NB4 (cell line): Measurements from ENCODE around the gene PXT1.

Experiments used
- DNase-seq: peaks from one replicate; pipeline ENCODE4 v3.0.0; 2010; ENCODE audit warnings: low read depth
- H3K4me3 ChIP-seq: one replicate; pipeline ENCODE4 v1.5.1; 2011; ENCODE audit warnings: mild to moderate bottlenecking, low read depth, low read length, moderate library complexity
- MYC ChIP-seq: IDR thresholded peaks from 2 replicates; pipeline ENCODE4 v1.6.1; 2011; ENCODE audit warnings: low read depth, low read length
- POLR2A ChIP-seq: IDR thresholded peaks from 2 replicates; pipeline ENCODE4 v1.6.1; 2011; ENCODE audit warnings: mild to moderate bottlenecking; ENCODE audit not compliant: insufficient read length; ENCODE audit errors: extremely low read depth
- TF ChIP-seq, protein P1 (sequence below): IDR thresholded peaks from 2 replicates; pipeline ENCODE4 v1.6.1; 2011; ENCODE audit warnings: low read depth, low read length
- TF ChIP-seq, protein P2 (sequence below): IDR thresholded peaks from one replicate; pipeline ENCODE4 v1.5.1; 2012; ENCODE audit warnings: low read depth, low read length

PXT1 gene

DNA sequence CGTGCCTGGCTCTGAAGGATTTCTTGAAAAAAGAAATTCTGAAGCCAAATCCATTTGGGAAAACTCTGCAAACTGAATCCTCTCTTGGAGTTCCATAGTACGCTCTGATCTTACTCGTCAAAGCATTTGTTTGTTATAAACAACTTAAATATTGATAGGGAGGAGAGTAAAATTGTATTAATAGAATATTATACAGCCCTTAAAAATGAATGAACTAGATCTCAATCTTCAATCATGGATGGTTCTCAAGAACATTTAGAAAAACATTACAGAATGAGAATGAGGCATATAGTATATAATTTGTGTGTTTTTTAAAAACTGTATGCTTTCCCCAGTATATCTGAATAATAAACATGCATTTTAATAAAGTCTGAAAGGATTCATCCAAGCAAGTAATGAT is 25.0 kb upstream of the PXT1 start:
- no peak for DNase-seq
- TF ChIP-seq MYC: no peak
- TF ChIP-seq, protein P1, sequence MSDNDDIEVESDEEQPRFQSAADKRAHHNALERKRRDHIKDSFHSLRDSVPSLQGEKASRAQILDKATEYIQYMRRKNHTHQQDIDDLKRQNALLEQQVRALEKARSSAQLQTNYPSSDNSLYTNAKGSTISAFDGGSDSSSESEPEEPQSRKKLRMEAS: no peak
- no peak for TF ChIP-seq POLR2A
- no peak overlapping the region for H3K4me3 ChIP-seq

DNA sequence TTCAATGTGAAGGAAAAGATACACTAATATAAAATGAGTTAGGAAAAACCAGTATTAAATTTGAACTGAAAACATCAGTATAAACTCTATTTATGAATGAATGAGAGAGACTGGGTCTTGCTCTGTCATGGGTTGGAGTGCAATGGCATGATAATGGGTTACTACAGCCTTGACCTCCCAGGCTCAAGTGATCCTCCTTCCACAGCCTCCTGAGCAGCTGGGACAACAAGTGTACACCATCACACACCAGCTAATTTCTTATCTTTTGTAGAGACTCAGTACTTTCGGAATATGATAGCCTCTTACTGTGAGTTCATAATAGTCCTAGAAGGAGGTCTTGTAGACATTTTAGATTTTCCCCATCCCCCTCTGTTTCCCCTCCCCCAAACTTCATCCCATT is 21.6 kb upstream of the PXT1 start:
- DNase-seq: no peak
- no peak overlapping the region for H3K4me3 ChIP-seq
- TF ChIP-seq POLR2A (no peak), MYC (no peak)
- TF ChIP-seq, protein P1: no peak
- TF ChIP-seq, protein P2, sequence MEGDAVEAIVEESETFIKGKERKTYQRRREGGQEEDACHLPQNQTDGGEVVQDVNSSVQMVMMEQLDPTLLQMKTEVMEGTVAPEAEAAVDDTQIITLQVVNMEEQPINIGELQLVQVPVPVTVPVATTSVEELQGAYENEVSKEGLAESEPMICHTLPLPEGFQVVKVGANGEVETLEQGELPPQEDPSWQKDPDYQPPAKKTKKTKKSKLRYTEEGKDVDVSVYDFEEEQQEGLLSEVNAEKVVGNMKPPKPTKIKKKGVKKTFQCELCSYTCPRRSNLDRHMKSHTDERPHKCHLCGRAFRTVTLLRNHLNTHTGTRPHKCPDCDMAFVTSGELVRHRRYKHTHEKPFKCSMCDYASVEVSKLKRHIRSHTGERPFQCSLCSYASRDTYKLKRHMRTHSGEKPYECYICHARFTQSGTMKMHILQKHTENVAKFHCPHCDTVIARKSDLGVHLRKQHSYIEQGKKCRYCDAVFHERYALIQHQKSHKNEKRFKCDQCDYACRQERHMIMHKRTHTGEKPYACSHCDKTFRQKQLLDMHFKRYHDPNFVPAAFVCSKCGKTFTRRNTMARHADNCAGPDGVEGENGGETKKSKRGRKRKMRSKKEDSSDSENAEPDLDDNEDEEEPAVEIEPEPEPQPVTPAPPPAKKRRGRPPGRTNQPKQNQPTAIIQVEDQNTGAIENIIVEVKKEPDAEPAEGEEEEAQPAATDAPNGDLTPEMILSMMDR: no peak

DNA sequence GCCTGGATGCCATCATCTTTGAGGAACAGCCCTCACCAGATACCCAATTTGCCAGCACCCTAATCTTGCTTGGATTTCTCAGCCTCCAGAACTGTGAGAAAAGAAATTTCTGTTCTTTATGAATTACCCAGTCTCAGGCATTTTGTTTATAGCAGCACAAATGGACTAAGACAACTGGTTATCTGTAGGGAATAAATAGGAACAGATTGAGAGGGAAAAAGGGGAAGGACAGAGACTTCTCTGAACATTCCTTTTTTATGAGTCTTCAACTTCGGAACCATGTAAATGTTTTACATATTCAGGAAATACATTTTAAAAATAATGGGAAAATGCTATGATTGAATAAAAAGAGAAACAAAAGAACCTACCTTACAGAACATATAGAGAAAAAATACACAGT is 21.0 kb upstream of the PXT1 start:
- H3K4me3 ChIP-seq: no peak overlapping the region
- DNase-seq: no peak
- TF ChIP-seq POLR2A: no peak
- no peak for TF ChIP-seq MYC
- TF ChIP-seq, protein P2: no peak
- TF ChIP-seq, protein P1: no peak

DNA sequence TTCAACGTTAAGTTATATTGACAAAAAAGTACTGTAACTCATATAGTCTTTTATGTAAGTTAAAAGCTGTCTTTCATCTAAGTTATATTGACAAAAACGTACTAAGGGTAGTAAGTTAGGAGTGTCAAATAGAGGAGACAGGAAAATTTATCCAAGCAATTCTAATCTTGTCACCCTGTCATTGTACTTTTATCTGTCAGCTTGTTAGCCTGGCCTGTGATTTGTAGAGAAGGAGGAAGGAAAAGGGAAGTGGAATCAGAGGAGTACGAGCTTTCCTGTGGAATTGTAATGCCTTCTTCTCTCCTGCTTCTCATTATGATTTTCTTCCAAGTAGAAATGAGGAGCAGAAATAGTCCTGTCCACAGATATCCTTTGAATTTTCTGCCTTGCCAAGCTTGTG is 19.0 kb upstream of the PXT1 start:
- TF ChIP-seq POLR2A (no peak), MYC (no peak)
- TF ChIP-seq, protein P1: no peak
- TF ChIP-seq, protein P2: no peak
- DNase-seq: no peak
- H3K4me3 ChIP-seq: no peak overlapping the region

DNA sequence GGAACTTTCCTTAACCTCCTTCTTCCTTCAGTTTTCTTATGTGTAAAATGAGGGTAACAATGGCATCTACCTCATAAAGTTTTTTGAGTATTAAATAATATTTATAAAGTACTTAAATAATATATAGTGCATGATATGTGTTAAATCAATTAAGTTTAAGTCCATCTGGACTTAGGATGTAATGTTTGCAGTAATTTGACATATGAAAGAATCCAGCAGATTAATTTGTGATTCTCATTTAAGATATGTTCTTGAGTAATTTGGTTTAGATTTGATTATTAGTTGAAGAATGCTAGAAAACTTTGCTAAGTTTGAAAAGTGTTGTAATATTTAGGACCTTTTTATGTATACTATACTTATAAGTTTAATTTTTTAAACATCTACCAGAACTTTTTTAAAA is 18.3 kb upstream of the PXT1 start:
- DNase-seq: no peak
- H3K4me3 ChIP-seq: no peak overlapping the region
- TF ChIP-seq POLR2A: no peak
- TF ChIP-seq, protein P2: no peak
- TF ChIP-seq, protein P1: no peak
- no peak for TF ChIP-seq MYC

DNA sequence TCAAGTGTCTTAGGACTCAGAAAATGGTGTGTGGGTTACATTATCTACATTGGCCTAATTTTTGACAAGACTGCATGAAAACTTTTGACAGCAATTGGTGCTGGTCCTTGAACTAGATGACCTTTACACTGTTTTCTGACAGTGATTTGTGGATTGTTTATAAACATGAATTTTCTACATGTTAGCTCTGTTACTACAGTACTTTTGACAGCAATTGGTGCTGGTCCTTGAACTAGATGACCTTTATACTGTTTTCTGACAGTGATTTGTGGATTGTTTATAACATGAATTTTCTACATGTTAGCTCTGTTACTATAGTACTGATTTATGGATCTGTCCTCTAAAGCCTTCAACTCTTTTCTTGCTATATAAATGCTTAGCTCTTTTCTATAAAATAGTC is 16.8 kb upstream of the PXT1 start:
- H3K4me3 ChIP-seq: no peak overlapping the region
- TF ChIP-seq MYC (no peak), POLR2A (no peak)
- TF ChIP-seq, protein P1: no peak
- TF ChIP-seq, protein P2: no peak
- DNase-seq: no peak
